Gastroesophageal sphincter (tissue), 4 donors: Measurements from ENCODE around the gene UMPS. TPM values are rescaled to one million over a fixed set of nuclear protein-coding genes. Genes with fewer than 3 reads are reported as not detected.

ENCODE experiments used
- ATAC-seq: fragments of 150-250 bp; one replicate; pipeline ENCODE4 v1.9.1; 2016; ENCODE audit warnings: mild to moderate bottlenecking, moderate library complexity
- H3K27ac ChIP-seq, 4 donors: fragments of 200-600 bp; sonication (generic) in 3 of 4; 1 replicate in 3 of 4; 2 replicates in 1 of 4; pipeline ENCODE4 v1.5.1; 2016 to 2019
- H3K27me3 ChIP-seq: fragments of 200-600 bp; sonication (generic); one replicate; pipeline ENCODE4 v1.5.1; 2019
- H3K36me3 ChIP-seq, 2 donors: fragments of 200-600 bp; sonication (generic); one replicate each; pipeline ENCODE4 v1.5.1; 2019; ENCODE audit warnings: control low read depth in 1 of 2
- H3K4me1 ChIP-seq, 3 donors: fragments of 200-600 bp; sonication (generic); 1 replicate in 2 of 3; 2 replicates in 1 of 3; pipeline ENCODE4 v1.5.1; 2016 to 2019; ENCODE audit warnings: control low read depth in 2 of 3
- H3K4me3 ChIP-seq, 2 donors: fragments of 200-600 bp; sonication (generic); one replicate each; pipeline ENCODE4 v1.5.1; 2019; ENCODE audit warnings: mild to moderate bottlenecking in 1 of 2, moderate library complexity in 1 of 2
- H3K9me3 ChIP-seq, 3 donors: fragments of 200-600 bp; sonication (generic); one replicate each; pipeline ENCODE4 v1.5.1; 2017 to 2019; ENCODE audit warnings: control low read depth in 2 of 3
- EP300 ChIP-seq: sonication (generic); formaldehyde crosslinking; IDR thresholded peaks from one replicate; pipeline ENCODE4 v1.6.1; 2017; ENCODE audit warnings: antibody characterized with exemption, mild to moderate bottlenecking
- POLR2A ChIP-seq, 2 donors: fragments of 450-650 bp; IDR thresholded peaks; one replicate each; pipeline ENCODE4 v1.6.1; 2017; ENCODE audit warnings: antibody characterized with exemption in 2 of 2, mild to moderate bottlenecking in 2 of 2, moderate library complexity in 1 of 2
- POLR2AphosphoS5 ChIP-seq: sonication (generic); formaldehyde crosslinking; IDR thresholded peaks from one replicate; pipeline ENCODE4 v1.6.1; 2017; ENCODE audit warnings: antibody characterized with exemption
- WGBS, 2 donors: methylation state at CpG; one replicate each; pipeline ENCODE4 v1.1.5; 2018; ENCODE audit warnings: low coverage in 1 of 2; 5-methylcytosine and 5-hydroxymethylcytosine counted together
- total RNA-seq, 4 donors: library from RNA; depleted of rRNA; stranded (reverse); fragments of >200 nt; gene quantifications; one replicate each; pipeline ENCODE4 v1.1.0, GENCODE V29; 2016
- TF ChIP-seq, protein P1 (sequence below), 4 experiments: fragments of 200-600 bp in 2 of 4; fragments of 450-650 bp in 2 of 4; sonication (generic) in 1 of 4; IDR thresholded peaks; one replicate each; pipeline ENCODE4 v1.5.1; 2017 to 2019; ENCODE audit warnings: antibody characterized with exemption in 4 of 4, mild to moderate bottlenecking in 2 of 4, moderate library complexity in 2 of 4

The UMPS gene
- total RNA-seq, 4 donors from 2014 or later, result 18.5 to 24.3 (median 20.7) TPM

DNA sequence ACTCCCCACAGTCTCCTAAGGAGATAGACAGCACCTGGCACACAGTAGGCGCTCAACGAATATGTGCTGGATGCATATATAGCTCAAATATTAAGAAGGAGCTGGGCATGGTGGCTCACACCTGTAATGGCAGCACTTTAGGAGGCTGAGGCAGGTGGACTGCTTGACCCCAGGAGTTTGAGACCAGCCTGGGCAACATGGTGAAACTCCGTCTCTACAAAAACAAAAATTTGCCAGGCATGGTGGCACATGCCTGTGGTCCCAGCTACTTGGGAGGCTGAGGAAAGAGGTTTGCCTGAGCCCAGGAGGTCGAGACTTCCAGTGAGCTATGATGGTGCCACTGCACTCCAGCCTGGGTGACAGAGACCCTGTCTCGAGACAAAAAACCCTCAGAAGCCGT is 37.4 kb downstream of the UMPS start:
- ATAC-seq, result no peak
- Histone ChIP-seq H3K9me3 (no peaks in the 10 kb centered on the region), H3K4me3 (no peak overlapping the region), H3K27me3 (no peaks in the 10 kb centered on the region), H3K36me3 (peaks cover 0 to 75% of the 10 kb centered on the region in 2 donors), H3K4me1 (peaks cover 2 to 28% (median 16%) of the 10 kb centered on the region in 3 donors), H3K27ac (no peak overlapping the region)
- TF ChIP-seq, protein P1, sequence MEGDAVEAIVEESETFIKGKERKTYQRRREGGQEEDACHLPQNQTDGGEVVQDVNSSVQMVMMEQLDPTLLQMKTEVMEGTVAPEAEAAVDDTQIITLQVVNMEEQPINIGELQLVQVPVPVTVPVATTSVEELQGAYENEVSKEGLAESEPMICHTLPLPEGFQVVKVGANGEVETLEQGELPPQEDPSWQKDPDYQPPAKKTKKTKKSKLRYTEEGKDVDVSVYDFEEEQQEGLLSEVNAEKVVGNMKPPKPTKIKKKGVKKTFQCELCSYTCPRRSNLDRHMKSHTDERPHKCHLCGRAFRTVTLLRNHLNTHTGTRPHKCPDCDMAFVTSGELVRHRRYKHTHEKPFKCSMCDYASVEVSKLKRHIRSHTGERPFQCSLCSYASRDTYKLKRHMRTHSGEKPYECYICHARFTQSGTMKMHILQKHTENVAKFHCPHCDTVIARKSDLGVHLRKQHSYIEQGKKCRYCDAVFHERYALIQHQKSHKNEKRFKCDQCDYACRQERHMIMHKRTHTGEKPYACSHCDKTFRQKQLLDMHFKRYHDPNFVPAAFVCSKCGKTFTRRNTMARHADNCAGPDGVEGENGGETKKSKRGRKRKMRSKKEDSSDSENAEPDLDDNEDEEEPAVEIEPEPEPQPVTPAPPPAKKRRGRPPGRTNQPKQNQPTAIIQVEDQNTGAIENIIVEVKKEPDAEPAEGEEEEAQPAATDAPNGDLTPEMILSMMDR (IDR thresholded peaks at IDR 0.05), result no peak
- no peak for TF ChIP-seq POLR2AphosphoS5
- no peak for TF ChIP-seq POLR2A (IDR thresholded peaks at IDR 0.05)
- TF ChIP-seq EP300, result no peak
- WGBS, 2 donors, result 77 to 96% methylated on average over 3 to 4 of the region's 6 CpGs

DNA sequence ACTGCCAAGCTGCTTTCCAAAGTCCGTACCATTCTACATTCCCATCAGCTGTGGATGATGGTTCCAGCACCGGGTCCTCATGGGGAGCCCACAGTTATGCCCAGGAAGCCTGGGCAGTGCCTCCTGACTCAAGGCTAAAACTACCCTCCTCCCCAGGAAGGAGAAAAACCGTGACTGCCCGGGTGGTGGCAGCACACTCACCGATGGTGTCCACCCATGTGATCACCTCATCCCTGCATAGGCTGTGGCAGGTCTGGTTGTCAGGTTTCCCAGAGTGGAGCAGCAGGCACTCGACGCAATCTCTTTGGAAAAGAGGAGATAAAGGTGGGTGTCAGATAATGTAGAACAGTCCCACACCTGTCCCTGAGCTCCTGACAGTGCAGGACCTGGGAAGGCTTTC is 38.6 kb downstream of the UMPS start:
- H3K27ac ChIP-seq, result no peak overlapping the region
- H3K9me3 ChIP-seq, result no peaks in the 10 kb centered on the region
- no peak for ATAC-seq
- H3K27me3 ChIP-seq, result no peaks in the 10 kb centered on the region
- TF ChIP-seq POLR2A (IDR thresholded peaks at IDR 0.05), result no peak
- no peak for TF ChIP-seq EP300
- TF ChIP-seq POLR2AphosphoS5, result no peak
- TF ChIP-seq, protein P1 (IDR thresholded peaks at IDR 0.05), result no peak
- H3K4me1 ChIP-seq, result peaks cover 2 to 39% (median 16%) of the 10 kb centered on the region in 3 donors
- H3K4me3 ChIP-seq, result no peak overlapping the region
- 64% methylated on average over 7 of the region's 7 CpGs; no CpG with 5 or more reads in 1 of the 2 donors for WGBS, 2 donors
- H3K36me3 ChIP-seq, result peaks cover 0 to 73% of the 10 kb centered on the region in 2 donors

GRCh38 chr3:124769462-124769861 is 39.2 kb downstream of the UMPS start:
- Histone ChIP-seq H3K27ac (no peak overlapping the region), H3K4me1 (peaks cover 2 to 46% (median 20%) of the 10 kb centered on the region in 3 donors), H3K9me3 (no peaks in the 10 kb centered on the region), H3K4me3 (no peak overlapping the region), H3K27me3 (no peaks in the 10 kb centered on the region), H3K36me3 (peaks cover 0 to 67% of the 10 kb centered on the region in 2 donors)
- 100% methylated on average over 3 of the region's 9 CpGs; no CpG with 5 or more reads in 1 of the 2 donors for WGBS, 2 donors
- TF ChIP-seq, protein P1 (IDR thresholded peaks at IDR 0.05), result no peak
- TF ChIP-seq EP300 (no peak), POLR2AphosphoS5 (no peak), POLR2A (IDR thresholded peaks at IDR 0.05) (no peak)
- ATAC-seq, result no peak

DNA sequence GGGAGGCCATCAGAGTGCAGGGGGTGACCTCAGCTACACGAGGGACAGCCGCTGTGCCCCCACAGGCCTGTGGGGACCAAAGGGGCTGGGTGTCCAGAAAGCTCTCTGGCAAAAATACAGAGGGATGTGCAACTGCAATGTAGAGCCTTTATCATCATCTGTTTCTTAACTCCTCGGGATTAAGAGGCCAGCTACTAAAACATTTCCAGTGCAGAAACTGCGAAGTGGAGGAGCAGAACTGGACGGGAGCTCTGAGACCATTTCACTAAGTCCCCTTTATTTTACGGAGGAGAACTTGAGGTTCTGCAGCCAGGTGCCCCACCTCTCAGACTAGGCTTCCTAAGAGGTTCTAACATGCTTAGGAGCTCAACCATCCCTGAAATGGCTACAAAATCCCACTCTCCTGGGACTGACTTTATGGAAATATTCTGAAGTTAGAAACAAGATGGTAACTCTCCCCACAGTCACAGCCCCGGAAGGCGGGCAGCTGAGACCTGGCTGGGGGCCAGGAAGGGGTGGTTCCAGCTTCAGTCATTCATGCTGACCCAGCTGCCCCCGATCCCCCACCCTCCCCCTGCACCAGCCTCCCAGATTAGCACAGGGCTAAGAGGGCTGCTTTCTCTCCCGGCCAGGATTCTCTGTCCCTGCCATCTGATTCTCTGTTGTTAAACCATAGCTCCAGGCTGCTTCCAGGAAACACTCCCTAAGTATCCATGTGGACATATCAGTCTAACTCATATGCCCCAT is 40.3 kb downstream of the UMPS start:
- 94% methylated on average over 4 of the region's 10 CpGs; no CpG with 5 or more reads in 1 of the 2 donors for WGBS, 2 donors
- Histone ChIP-seq H3K9me3 (no peaks in the 10 kb centered on the region), H3K27ac (peak overlapping the region in 3 of 4 donors; percentile 28 to 79 (median 29)), H3K36me3 (peaks cover 0 to 57% of the 10 kb centered on the region in 2 donors), H3K4me1 (peaks cover 4 to 56% (median 26%) of the 10 kb centered on the region in 3 donors), H3K4me3 (no peak overlapping the region), H3K27me3 (no peaks in the 10 kb centered on the region)
- no peak for ATAC-seq
- TF ChIP-seq EP300, result no peak
- TF ChIP-seq, protein P1 (IDR thresholded peaks at IDR 0.05), result no peak
- TF ChIP-seq POLR2AphosphoS5, result no peak
- no peak for TF ChIP-seq POLR2A (IDR thresholded peaks at IDR 0.05)

GRCh38 chr3:124771083-124771445 is 40.8 kb downstream of the UMPS start:
- Histone ChIP-seq H3K27ac (peak overlapping the region in 2 of 4 donors; percentile 29 to 79), H3K4me1 (peaks cover 4 to 58% (median 26%) of the 10 kb centered on the region in 3 donors), H3K4me3 (no peak overlapping the region), H3K36me3 (peaks cover 0 to 57% of the 10 kb centered on the region in 2 donors), H3K9me3 (no peaks in the 10 kb centered on the region), H3K27me3 (no peaks in the 10 kb centered on the region)
- 44 to 86% methylated on average over 2 of the region's 2 CpGs for WGBS, 2 donors
- TF ChIP-seq, protein P1 (IDR thresholded peaks at IDR 0.05), result no peak
- no peak for TF ChIP-seq EP300
- TF ChIP-seq POLR2AphosphoS5, result no peak
- no peak for ATAC-seq
